Bronchial epithelial cell (primary cell): Measurements from ENCODE around the gene RGL2. TPM values are rescaled to one million over a fixed set of nuclear protein-coding genes. Genes with fewer than 3 reads are reported as not detected.
"Not testable (repeated sequence)": the region's sequence is repeated elsewhere in the genome, so short reads cannot be mapped to it uniquely, and the experiment has no call there.

ENCODE experiments used
- DNase-seq: peaks from one replicate; pipeline ENCODE4 v3.0.0-alpha.2; 2010; ENCODE audit warnings: low read depth
- FAIRE-seq: peaks from 2 replicates; lab custom pipeline; 2011; peaks lifted over from hg19 to GRCh38; lab: Jason Lieb, UNC
- H3K27me3 ChIP-seq: 2 replicates; pipeline ENCODE4 v1.5.1; 2011; ENCODE audit warnings: low read length; ENCODE audit not compliant: control insufficient read depth, insufficient read depth
- H3K36me3 ChIP-seq: 2 replicates; pipeline ENCODE4 v1.5.1; 2011; ENCODE audit warnings: low read length; ENCODE audit not compliant: control insufficient read depth, insufficient read depth
- H3K4me3 ChIP-seq: 2 replicates; pipeline ENCODE4 v1.5.1; 2011; ENCODE audit warnings: mild to moderate bottlenecking, low read depth, low read length, control low read depth
- CTCF ChIP-seq: IDR thresholded peaks from 2 replicates; pipeline ENCODE4 v1.5.1; 2011; ENCODE audit warnings: mild to moderate bottlenecking, moderate library complexity, low read length, control low read depth, inconsistent platforms; ENCODE audit not compliant: insufficient read depth, severe bottlenecking
- total RNA-seq: library from RNA; depleted of rRNA; stranded (reverse); fragments of >200 nt; gene quantifications from 2 replicates; pipeline ENCODE4 v1.2.1, GENCODE V29; 2014

RGL2 gene
- total RNA-seq, 1 donor from 2014 or later = 22.6 TPM

- FAIRE-seq (peak; percentile 88), DNase-seq (no peak)
- Histone ChIP-seq H3K27me3 (no peaks in the 10 kb centered on the region), H3K4me3 (no peak overlapping the region), H3K36me3 (peaks cover 24% of the 10 kb centered on the region)
- no peak for TF ChIP-seq CTCF
These were observed 34.7 kb downstream of the RGL2 start for GRCh38 chr6:33264015-33264414.

- H3K27me3 ChIP-seq, H3K4me3 ChIP-seq, DNase-seq, FAIRE-seq: not testable (repeated sequence)
- H3K36me3 ChIP-seq = peaks cover 13% of the 10 kb centered on the region
These were observed 36.3 kb downstream of the RGL2 start for GRCh38 chr6:33262490-33262889.

- no peak for TF ChIP-seq CTCF
- DNase-seq = peak; percentile 89
- Histone ChIP-seq H3K27me3 (no peaks in the 10 kb centered on the region), H3K36me3 (peaks cover 3% of the 10 kb centered on the region), H3K4me3 (no peak overlapping the region)
- no peak for FAIRE-seq
These were observed 39.7 kb downstream of the RGL2 start for GRCh38 chr6:33259032-33259431.

- Histone ChIP-seq H3K36me3 (no peaks in the 10 kb centered on the region), H3K4me3 (no peak overlapping the region)
These were observed 44.2 kb downstream of the RGL2 start for GRCh38 chr6:33254591-33254990.

GRCh38 chr6:33252759-33253158 lies 46.0 kb downstream of the RGL2 start:
- FAIRE-seq (no peak), DNase-seq (no peak)
- Histone ChIP-seq H3K36me3 (no peaks in the 10 kb centered on the region), H3K4me3 (no peak overlapping the region), H3K27me3 (no peaks in the 10 kb centered on the region)
- no peak for TF ChIP-seq CTCF

More at GRCh38 chr6:33254591-33254990, 44.2 kb downstream of the RGL2 start:
- no peak for TF ChIP-seq CTCF
- peak; percentile 36 for DNase-seq
- H3K27me3 ChIP-seq = no peaks in the 10 kb centered on the region
- no peak for FAIRE-seq

GRCh38 chr6:33251395-33252012 lies 47.2 kb downstream of the RGL2 start:
- FAIRE-seq (no peak), DNase-seq (no peak)
- no peak for TF ChIP-seq CTCF
- no peak overlapping the region for H3K4me3 ChIP-seq
- no peaks in the 10 kb centered on the region for H3K27me3 ChIP-seq
- no peaks in the 10 kb centered on the region for H3K36me3 ChIP-seq
